HT-29 (cell line): Measurements from ENCODE around the gene ARRB2. TPM values are rescaled to one million over a fixed set of nuclear protein-coding genes. Genes with fewer than 3 reads are reported as not detected.

ENCODE experiments used
- DNase-seq: peaks from one replicate; pipeline ENCODE4 v3.0.0-alpha.2; 2015; ENCODE audit warnings: low spot score
- total RNA-seq: library from RNA; depleted of rRNA; stranded (reverse); fragments of >200 nt; shearing (Covaris generic); gene quantifications from 2 replicates; pipeline ENCODE4 v1.2.3, GENCODE V29; 2014; rRNA removed

The ARRB2 gene
- total RNA-seq, 1 experiment from 2014 or later: 32.3 TPM

GRCh38 chr17:4753392-4753791 lies 43.0 kb downstream of the ARRB2 start:
- DNase-seq: no peak

GRCh38 chr17:4759776-4760236 lies 49.4 kb downstream of the ARRB2 start:
- no peak for DNase-seq

- no peak for DNase-seq
These were observed 54.2 kb downstream of the ARRB2 start for GRCh38 chr17:4764595-4764994.

- DNase-seq: no peak
These were observed 55.8 kb downstream of the ARRB2 start for GRCh38 chr17:4766201-4766600.

- no peak for DNase-seq
These were observed 56.3 kb downstream of the ARRB2 start for GRCh38 chr17:4766723-4767122.

- no peak for DNase-seq
These were observed 57.9 kb downstream of the ARRB2 start for GRCh38 chr17:4768298-4768697.

GRCh38 chr17:4769628-4770027 lies 59.2 kb downstream of the ARRB2 start:
- no peak for DNase-seq

Other genes starting within 250 kb of the ARRB2 start
- 172 and 193 TPM in 2 replicates for gene SPNS2, start 211.8 kb upstream of the ARRB2 start, total RNA-seq
- 136 and 177 TPM in 2 replicates for gene MYBBP1A, start 155.2 kb upstream of the ARRB2 start, total RNA-seq
- gene GGT6, start 150.1 kb upstream of the ARRB2 start, total RNA-seq: 4.8 and 7.0 TPM in 2 replicates
- not detected in 2 replicates for gene SMTNL2, start 126.1 kb upstream of the ARRB2 start, total RNA-seq
- gene ALOX15, start 69.0 kb upstream of the ARRB2 start, total RNA-seq: 0.13 TPM in 1 of 2 replicates, not detected in the other
- gene PELP1, start 6.5 kb upstream of the ARRB2 start, total RNA-seq: 23.7 and 29.3 TPM in 2 replicates
- 27.8 and 35.0 TPM in 2 replicates for gene MED11, start 20.8 kb downstream of the ARRB2 start, total RNA-seq
- 0.18 and 0.86 TPM in 2 replicates for gene ZMYND15, start 29.2 kb downstream of the ARRB2 start, total RNA-seq
- 11.5 and 12.7 TPM in 2 replicates for gene CXCL16, start 29.3 kb downstream of the ARRB2 start, total RNA-seq
- gene TM4SF5, start 61.3 kb downstream of the ARRB2 start, total RNA-seq: 0.44 and 0.61 TPM in 2 replicates
- gene VMO1, start 75.7 kb downstream of the ARRB2 start, total RNA-seq: 0.58 TPM in 1 of 2 replicates, not detected in the other
- not detected in 2 replicates for gene GLTPD2, start 78.3 kb downstream of the ARRB2 start, total RNA-seq
- 242 and 261 TPM in 2 replicates for gene PSMB6, start 85.5 kb downstream of the ARRB2 start, total RNA-seq
- gene PLD2, start 96.5 kb downstream of the ARRB2 start, total RNA-seq: 6.9 and 10.9 TPM in 2 replicates
- gene MINK1, start 122.7 kb downstream of the ARRB2 start, total RNA-seq: 61.7 and 76.1 TPM in 2 replicates
- 0.97 and 1.4 TPM in 2 replicates for gene C17orf107, start 188.9 kb downstream of the ARRB2 start, total RNA-seq
- gene CHRNE, start 192.5 kb downstream of the ARRB2 start, total RNA-seq: not detected in 2 replicates
- not detected in 2 replicates for gene GP1BA, start 221.6 kb downstream of the ARRB2 start, total RNA-seq
- gene SLC25A11, start 229.4 kb downstream of the ARRB2 start, total RNA-seq: 58.8 and 83.6 TPM in 2 replicates
- 51.1 and 62.9 TPM in 2 replicates for gene RNF167, start 229.6 kb downstream of the ARRB2 start, total RNA-seq
- 2,317 and 2,656 TPM in 2 replicates for gene PFN1, start 237.9 kb downstream of the ARRB2 start, total RNA-seq
- gene ENO3, start 240.5 kb downstream of the ARRB2 start, total RNA-seq: 2.8 and 4.7 TPM in 2 replicates